OCI-LY1 (cell line): ENCODE measurements around the gene HTT.

Experiments
- H2AFZ ChIP-seq: fragments of 200-600 bp; sonication (generic), shearing (Covaris generic); 2 replicates; pipeline ENCODE4 v1.6.0; 2014; ENCODE audit warnings: antibody characterized with exemption, mild to moderate bottlenecking, low read length
- H3F3A ChIP-seq: fragments of 200-600 bp; sonication (generic), shearing (Covaris generic); 2 replicates; pipeline ENCODE4 v1.6.0; 2014; ENCODE audit warnings: mild to moderate bottlenecking, antibody characterized with exemption, low read length, moderate library complexity; ENCODE audit not compliant: insufficient read depth
- H3K27ac ChIP-seq: fragments of 200-600 bp; sonication (generic); 2 replicates; pipeline ENCODE4 v1.5.1; 2014; ENCODE audit warnings: low read length, mixed run types, mild to moderate bottlenecking, low read depth; ENCODE audit not compliant: poor library complexity, severe bottlenecking
- H3K27me3 ChIP-seq: fragments of 200-600 bp; sonication (generic); 2 replicates; pipeline ENCODE4 v1.6.0; 2014; ENCODE audit warnings: antibody characterized with exemption, mild to moderate bottlenecking, low read length, moderate library complexity; ENCODE audit not compliant: insufficient read depth
- H3K36me3 ChIP-seq: fragments of 200-600 bp; sonication (generic); 2 replicates; pipeline ENCODE4 v1.6.1; 2014; ENCODE audit warnings: mild to moderate bottlenecking, antibody characterized with exemption, low read length, moderate library complexity, mixed read lengths; ENCODE audit not compliant: insufficient read depth
- H3K4me1 ChIP-seq: fragments of 200-600 bp; sonication (generic); 2 replicates; pipeline ENCODE4 v1.5.1; 2014; ENCODE audit warnings: mild to moderate bottlenecking, low read length, moderate library complexity; ENCODE audit not compliant: insufficient read depth, severe bottlenecking
- H3K4me2 ChIP-seq: fragments of 200-600 bp; sonication (generic), shearing (Covaris generic); 2 replicates; pipeline ENCODE4 v1.6.1; 2014; ENCODE audit warnings: low read length
- H3K4me3 ChIP-seq: fragments of 200-600 bp; sonication (generic); 2 replicates; pipeline ENCODE4 v1.5.1; 2014; ENCODE audit warnings: low read length, low read depth, mild to moderate bottlenecking, mixed read lengths; ENCODE audit not compliant: poor library complexity, severe bottlenecking
- H3K79me2 ChIP-seq: fragments of 200-600 bp; shearing (Covaris generic); 2 replicates; pipeline ENCODE4 v1.6.1; 2016; ENCODE audit warnings: mixed run types, low read length, mixed read lengths; ENCODE audit not compliant: insufficient read depth
- H3K9ac ChIP-seq: fragments of 200-600 bp; sonication (generic), shearing (Covaris generic); 2 replicates; pipeline ENCODE4 v1.6.1; 2014; ENCODE audit warnings: mild to moderate bottlenecking, low read length, mixed read lengths
- H3K9me2 ChIP-seq: fragments of 200-600 bp; sonication (generic), shearing (Covaris generic); 2 replicates; pipeline ENCODE4 v1.6.1; 2014; ENCODE audit warnings: low read depth, mild to moderate bottlenecking, low read length, mixed read lengths
- H3K9me3 ChIP-seq: fragments of 200-600 bp; shearing (Covaris generic); 2 replicates; pipeline ENCODE4 v1.6.1; 2014; ENCODE audit warnings: low read length, mixed read lengths
- H4K20me1 ChIP-seq: fragments of 200-600 bp; sonication (generic), shearing (Covaris generic); 2 replicates; pipeline ENCODE4 v1.6.0; 2016; ENCODE audit warnings: mild to moderate bottlenecking, low read length; ENCODE audit not compliant: insufficient read depth
- CTCF ChIP-seq: fragments of 200-600 bp; sonication (generic), shearing (Covaris generic); IDR thresholded peaks from 2 replicates; pipeline ENCODE4 v1.5.1; 2017; ENCODE audit warnings: mild to moderate bottlenecking, antibody characterized with exemption, low read length, moderate library complexity, mixed read lengths
- EZH2 ChIP-seq: fragments of 200-600 bp; sonication (generic), shearing (Covaris generic); IDR thresholded peaks from 2 replicates; pipeline ENCODE4 v1.8.0; 2017; ENCODE audit warnings: borderline replicate concordance, mixed run types, mild to moderate bottlenecking, antibody characterized with exemption, low read length, moderate library complexity, mixed read lengths

Gene HTT

GRCh38 chr4:3241898-3242524 lies 167.5 kb downstream of the HTT start:
- TF ChIP-seq EZH2 (no peak), CTCF (no peak)
- no peaks in the 10 kb centered on the region for H3K36me3 ChIP-seq
- no peak overlapping the region for H3K27ac ChIP-seq
- H3F3A ChIP-seq = no peaks in the 10 kb centered on the region
- no peaks in the 10 kb centered on the region for H3K27me3 ChIP-seq
- no peaks in the 10 kb centered on the region for H3K9me2 ChIP-seq
- no peaks in the 10 kb centered on the region for H4K20me1 ChIP-seq
- H3K4me3 ChIP-seq = no peak overlapping the region
- H3K79me2 ChIP-seq = no peaks in the 10 kb centered on the region
- no peak overlapping the region for H2AFZ ChIP-seq
- H3K4me2 ChIP-seq = no peak overlapping the region
- no peaks in the 10 kb centered on the region for H3K9me3 ChIP-seq
- no peak overlapping the region for H3K9ac ChIP-seq
- no peaks in the 10 kb centered on the region for H3K4me1 ChIP-seq

GRCh38 chr4:3243136-3243780 lies 168.8 kb downstream of the HTT start:
- H4K20me1 ChIP-seq = no peaks in the 10 kb centered on the region
- no peaks in the 10 kb centered on the region for H3K27me3 ChIP-seq
- H3K4me1 ChIP-seq = no peaks in the 10 kb centered on the region

GRCh38 chr4:3244002-3244401 lies 169.5 kb downstream of the HTT start:
- H3K9me2 ChIP-seq = no peaks in the 10 kb centered on the region
- H3K9me3 ChIP-seq = no peaks in the 10 kb centered on the region

More at GRCh38 chr4:3243136-3243780, 168.8 kb downstream of the HTT start:
- no peaks in the 10 kb centered on the region for H3K9me3 ChIP-seq
- H3K9ac ChIP-seq = no peak overlapping the region
- H3K79me2 ChIP-seq = no peaks in the 10 kb centered on the region
- TF ChIP-seq CTCF = no peak
- TF ChIP-seq EZH2 = no peak
- H3K4me2 ChIP-seq = no peak overlapping the region
- H3K9me2 ChIP-seq = no peaks in the 10 kb centered on the region
- no peak overlapping the region for H2AFZ ChIP-seq
- no peaks in the 10 kb centered on the region for H3F3A ChIP-seq
- H3K36me3 ChIP-seq = no peaks in the 10 kb centered on the region
- H3K4me3 ChIP-seq = no peak overlapping the region
- H3K27ac ChIP-seq = no peak overlapping the region

More at GRCh38 chr4:3244002-3244401, 169.5 kb downstream of the HTT start:
- no peak overlapping the region for H2AFZ ChIP-seq
- TF ChIP-seq EZH2 (no peak), CTCF (no peak)
- no peaks in the 10 kb centered on the region for H3F3A ChIP-seq
- no peaks in the 10 kb centered on the region for H3K79me2 ChIP-seq
- H4K20me1 ChIP-seq = no peaks in the 10 kb centered on the region
- H3K4me3 ChIP-seq = no peak overlapping the region
- no peaks in the 10 kb centered on the region for H3K4me1 ChIP-seq
- no peaks in the 10 kb centered on the region for H3K36me3 ChIP-seq
- no peaks in the 10 kb centered on the region for H3K27me3 ChIP-seq
- no peak overlapping the region for H3K9ac ChIP-seq
- H3K27ac ChIP-seq = no peak overlapping the region
- H3K4me2 ChIP-seq = no peak overlapping the region
